Measurements from ENCODE around the gene TGFBR2. TPM values are rescaled to one million over a fixed set of nuclear protein-coding genes. Genes with fewer than 3 reads are reported as not detected.
A peak's percentile ranks its signal among the peaks of the same experiment; 100 is the strongest.

TGFBR2 gene
- polyA plus RNA-seq, 3 donors = 46.6 to 60.3 (median 57.0) TPM

GRCh38 chr3:30660136-30660535, 53.7 kb downstream of the TGFBR2 start:
- Histone ChIP-seq H3K27ac (ENCODE audit: low read depth in 1 of 2, low read length in 2 of 2) (no peak overlapping the region), H3K9ac (ENCODE audit: insufficient read depth, low read length, poor library complexity, severe bottlenecking) (no peak overlapping the region), H4K20me1 (ENCODE audit: insufficient read depth, low read length) (peaks cover 95% of the 10 kb centered on the region), H3K36me3 (replicated peaks in 1 of 2; ENCODE audit: control insufficient read depth in 1 of 2, insufficient read depth in 2 of 2, low read length in 2 of 2) (peaks cover 38 to 68% of the 10 kb centered on the region in 2 donors), H3K27me3 (ENCODE audit: control insufficient read depth in 2 of 2, insufficient read depth in 2 of 2, low read length in 2 of 2) (no peaks in the 10 kb centered on the region), H3K9me3 (replicated peaks in 1 of 2; ENCODE audit: control insufficient read depth in 1 of 2, insufficient read depth in 1 of 2, low read length in 2 of 2) (no peaks in the 10 kb centered on the region), H3K4me1 (ENCODE audit: control insufficient read depth in 1 of 2, insufficient read depth in 2 of 2, low read length in 2 of 2) (peaks cover 55 to 67% of the 10 kb centered on the region in 2 donors), H3K4me3 (replicated peaks in 1 of 3; ENCODE audit: low read depth in 2 of 3, low read length in 3 of 3) (no peak overlapping the region), H3K79me2 (ENCODE audit: insufficient read depth, low read length) (peaks cover 76% of the 10 kb centered on the region), H3K4me2 (replicated peaks; ENCODE audit: extremely low read depth, low read length, poor library complexity, severe bottlenecking) (no peak overlapping the region), H2AFZ (ENCODE audit: insufficient read depth, low read depth, low read length, poor library complexity, severe bottlenecking) (no peak overlapping the region)
- H3K4me3 Mint-ChIP-seq = no peak overlapping the region
- no CpG with 5 or more reads among the region's 3 CpGs for WGBS (ENCODE audit: insufficient coverage)
- peaks cover 67 to 76% of the 10 kb centered on the region in 2 donors for H3K36me3 Mint-ChIP-seq
- intact Hi-C loops (cut with micrococcal nuclease) = no loop called here
- no peak overlapping the region for H3K27ac Mint-ChIP-seq
- no peak for DNase-seq
- H3K4me1 Mint-ChIP-seq = peaks cover 74% of the 10 kb centered on the region
- H3K9me3 Mint-ChIP-seq = no peaks in the 10 kb centered on the region
- TF ChIP-seq CTCF (IDR thresholded peaks at IDR 0.05) = no peak
- peaks cover 0 to 3% (median 0%) of the 10 kb centered on the region in 3 donors for H3K27me3 Mint-ChIP-seq (ENCODE audit: low read depth in 3 of 3)

GRCh38 chr3:30660656-30661055, 54.3 kb downstream of the TGFBR2 start:
- Histone ChIP-seq H3K79me2 (ENCODE audit: insufficient read depth, low read length) (peaks cover 80% of the 10 kb centered on the region), H3K4me2 (replicated peaks; ENCODE audit: extremely low read depth, low read length, poor library complexity, severe bottlenecking) (no peak overlapping the region), H3K27ac (ENCODE audit: low read depth in 1 of 2, low read length in 2 of 2) (no peak overlapping the region), H3K4me3 (replicated peaks in 1 of 3; ENCODE audit: low read depth in 2 of 3, low read length in 3 of 3) (no peak overlapping the region), H2AFZ (ENCODE audit: insufficient read depth, low read depth, low read length, poor library complexity, severe bottlenecking) (no peak overlapping the region), H3K36me3 (replicated peaks in 1 of 2; ENCODE audit: control insufficient read depth in 1 of 2, insufficient read depth in 2 of 2, low read length in 2 of 2) (peaks cover 38 to 70% of the 10 kb centered on the region in 2 donors), H4K20me1 (ENCODE audit: insufficient read depth, low read length) (peaks cover 95% of the 10 kb centered on the region), H3K9ac (ENCODE audit: insufficient read depth, low read length, poor library complexity, severe bottlenecking) (no peak overlapping the region), H3K4me1 (ENCODE audit: control insufficient read depth in 1 of 2, insufficient read depth in 2 of 2, low read length in 2 of 2) (peaks cover 55 to 67% of the 10 kb centered on the region in 2 donors), H3K9me3 (replicated peaks in 1 of 2; ENCODE audit: control insufficient read depth in 1 of 2, insufficient read depth in 1 of 2, low read length in 2 of 2) (no peaks in the 10 kb centered on the region), H3K27me3 (ENCODE audit: control insufficient read depth in 2 of 2, insufficient read depth in 2 of 2, low read length in 2 of 2) (no peaks in the 10 kb centered on the region)
- WGBS (ENCODE audit: insufficient coverage) = 100% methylated on average over 2 of the region's 3 CpGs
- Mint-ChIP-seq H3K9me3 (no peaks in the 10 kb centered on the region), H3K4me1 (peaks cover 73% of the 10 kb centered on the region), H3K27ac (peak overlapping the region in 1 of 7 donors; percentile 58), H3K27me3 (ENCODE audit: low read depth in 3 of 3) (peaks cover 0 to 3% (median 0%) of the 10 kb centered on the region in 3 donors), H3K4me3 (no peak overlapping the region), H3K36me3 (peaks cover 66 to 76% of the 10 kb centered on the region in 2 donors)
- no peak for TF ChIP-seq CTCF (IDR thresholded peaks at IDR 0.05)
- no peak for DNase-seq
- intact Hi-C loops (cut with micrococcal nuclease) = no loop called here

All from CD14-positive monocyte (primary cell).